KMS-11 (cell line): ENCODE measurements around the gene HSF4.

ENCODE experiments used
- H2AFZ ChIP-seq: fragments of 200-600 bp; sonication (generic); 2 replicates; pipeline ENCODE4 v1.6.1; 2016; ENCODE audit warnings: antibody characterized with exemption, mixed run types, low read depth
- H3K27ac ChIP-seq: fragments of 200-600 bp; sonication (generic); 2 replicates; pipeline ENCODE4 v1.6.1; 2016; ENCODE audit warnings: mild to moderate bottlenecking, mixed run types
- H3K27me3 ChIP-seq: fragments of 200-600 bp; sonication (generic); 2 replicates; pipeline ENCODE4 v1.6.1; 2017; ENCODE audit warnings: mild to moderate bottlenecking, low read depth, mixed run types, moderate library complexity; ENCODE audit not compliant: insufficient read depth
- H3K36me3 ChIP-seq: fragments of 200-600 bp; sonication (generic); 2 replicates; pipeline ENCODE4 v1.6.1; 2017; ENCODE audit warnings: mild to moderate bottlenecking, mixed run types; ENCODE audit not compliant: insufficient read depth
- H3K4me1 ChIP-seq: fragments of 200-600 bp; sonication (generic); 2 replicates; pipeline ENCODE4 v1.6.1; 2016; ENCODE audit warnings: mild to moderate bottlenecking, low read depth, mixed run types; ENCODE audit not compliant: poor library complexity, severe bottlenecking
- H3K4me2 ChIP-seq: fragments of 200-600 bp; sonication (generic); 2 replicates; pipeline ENCODE4 v1.7.0; 2016; ENCODE audit warnings: mild to moderate bottlenecking, mixed run types
- H3K4me3 ChIP-seq: fragments of 200-600 bp; sonication (generic); IDR thresholded peaks from 2 replicates; pipeline ENCODE4 v1.6.1; 2017; ENCODE audit warnings: low read depth, low read length, mixed read lengths; ENCODE audit not compliant: insufficient read depth
- H3K79me2 ChIP-seq: fragments of 200-600 bp; sonication (generic); 2 replicates; pipeline ENCODE4 v1.6.1; 2016; ENCODE audit warnings: low read depth, mixed run types; ENCODE audit not compliant: insufficient read depth
- H3K9ac ChIP-seq: fragments of 200-600 bp; sonication (generic); 2 replicates; pipeline ENCODE4 v1.6.1; 2016; ENCODE audit warnings: mild to moderate bottlenecking, mixed run types
- H4K20me1 ChIP-seq: fragments of 200-600 bp; sonication (generic); 2 replicates; pipeline ENCODE4 v1.6.1; 2016; ENCODE audit warnings: mild to moderate bottlenecking, mixed run types; ENCODE audit not compliant: insufficient read depth
- CTCF ChIP-seq: fragments of 200-600 bp; sonication (generic); conservative IDR thresholded peaks from 2 replicates; pipeline ENCODE4 v1.6.1; 2017; ENCODE audit warnings: low read depth, mild to moderate bottlenecking, antibody characterized with exemption, low read length, moderate library complexity, mixed read lengths

HSF4 gene

GRCh38 chr16:67202956-67203493, 38.5 kb downstream of the HSF4 start:
- no peaks in the 10 kb centered on the region for H3K36me3 ChIP-seq
- H4K20me1 ChIP-seq = no peaks in the 10 kb centered on the region
- H3K4me3 ChIP-seq = no peak overlapping the region
- TF ChIP-seq CTCF = no peak
- no peak overlapping the region for H3K4me2 ChIP-seq
- no peaks in the 10 kb centered on the region for H3K27me3 ChIP-seq
- no peak overlapping the region for H3K9ac ChIP-seq
- no peak overlapping the region for H3K27ac ChIP-seq
- no peak overlapping the region for H2AFZ ChIP-seq
- H3K79me2 ChIP-seq = no peaks in the 10 kb centered on the region
- H3K4me1 ChIP-seq = no peaks in the 10 kb centered on the region

GRCh38 chr16:67204076-67204475, 39.5 kb downstream of the HSF4 start:
- no peaks in the 10 kb centered on the region for H3K4me1 ChIP-seq
- no peaks in the 10 kb centered on the region for H4K20me1 ChIP-seq
- H3K9ac ChIP-seq = no peak overlapping the region
- no peak overlapping the region for H3K27ac ChIP-seq
- no peak for TF ChIP-seq CTCF
- H3K27me3 ChIP-seq = no peaks in the 10 kb centered on the region
- H3K4me3 ChIP-seq = no peak overlapping the region
- H2AFZ ChIP-seq = no peak overlapping the region
- no peaks in the 10 kb centered on the region for H3K79me2 ChIP-seq
- no peaks in the 10 kb centered on the region for H3K36me3 ChIP-seq
- no peak overlapping the region for H3K4me2 ChIP-seq

- H3K4me2 ChIP-seq = no peak overlapping the region
- no peaks in the 10 kb centered on the region for H3K4me1 ChIP-seq
- H3K27me3 ChIP-seq = no peaks in the 10 kb centered on the region
- H3K27ac ChIP-seq = no peak overlapping the region
- H2AFZ ChIP-seq = no peak overlapping the region
- H3K36me3 ChIP-seq = no peaks in the 10 kb centered on the region
- H3K9ac ChIP-seq = no peak overlapping the region
- TF ChIP-seq CTCF = no peak
- H4K20me1 ChIP-seq = no peaks in the 10 kb centered on the region
- no peaks in the 10 kb centered on the region for H3K79me2 ChIP-seq
- H3K4me3 ChIP-seq = no peak overlapping the region
These were observed 41.7 kb downstream of the HSF4 start for GRCh38 chr16:67206129-67206837.

- no peak overlapping the region for H3K4me2 ChIP-seq
- TF ChIP-seq CTCF = no peak
These were observed 42.3 kb downstream of the HSF4 start for GRCh38 chr16:67206838-67207248.

More at GRCh38 chr16:67206838-67207248, 42.3 kb downstream of the HSF4 start:
- no peaks in the 10 kb centered on the region for H3K4me1 ChIP-seq
- no peak overlapping the region for H3K4me3 ChIP-seq
- no peaks in the 10 kb centered on the region for H4K20me1 ChIP-seq
- H3K27me3 ChIP-seq = no peaks in the 10 kb centered on the region
- no peaks in the 10 kb centered on the region for H3K79me2 ChIP-seq
- no peak overlapping the region for H3K9ac ChIP-seq
- no peak overlapping the region for H2AFZ ChIP-seq
- no peak overlapping the region for H3K27ac ChIP-seq
- no peaks in the 10 kb centered on the region for H3K36me3 ChIP-seq
